Stimulated activated CD8-positive, alpha-beta memory T cell treated with anti-CD3 and anti-CD28 coated beads, Interleukin-12 subunit alpha, Interleukin-12 subunit beta, amount 100 ng/mL, for 4 hours (primary cell): ENCODE measurements around the gene CYP39A1.
"Not testable (repeated sequence)": the region's sequence is repeated elsewhere in the genome, so short reads cannot be mapped to it uniquely, and the experiment has no call there.

Experiments
- DNase-seq: peaks from one replicate; pipeline ENCODE4 v3.0.0-alpha.2; 2020; ENCODE audit warnings: low read depth

CYP39A1 gene

DNA sequence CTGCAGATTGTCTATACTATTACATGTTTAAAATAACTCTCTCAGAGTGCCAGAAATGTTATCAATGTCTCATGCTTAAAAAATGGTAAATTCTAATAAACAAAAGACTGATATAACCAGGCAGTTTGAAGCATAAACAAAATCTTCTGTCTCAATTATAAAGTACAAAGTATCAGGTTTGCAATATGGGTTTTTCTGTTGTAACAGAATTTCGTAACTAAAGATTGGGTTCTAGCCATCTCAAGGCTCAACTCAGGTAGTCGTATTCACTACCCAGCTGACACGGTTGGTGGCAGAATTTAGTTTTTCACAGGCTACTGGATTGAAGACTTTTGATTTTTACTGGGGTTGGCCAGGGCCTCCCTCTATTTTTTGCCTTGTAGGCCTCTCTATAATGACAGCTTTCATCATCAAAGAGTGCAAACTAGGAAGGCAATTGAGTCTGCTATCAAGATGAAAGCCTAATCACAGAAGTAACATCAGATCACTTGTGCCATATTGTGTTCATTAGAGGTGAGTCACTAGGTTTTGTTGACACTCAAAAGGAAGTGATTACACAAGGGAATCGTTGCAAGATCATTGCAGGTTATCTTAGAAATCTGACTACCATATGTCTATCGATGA, 3.6 kb downstream of the CYP39A1 start:
- no peak for DNase-seq

DNA sequence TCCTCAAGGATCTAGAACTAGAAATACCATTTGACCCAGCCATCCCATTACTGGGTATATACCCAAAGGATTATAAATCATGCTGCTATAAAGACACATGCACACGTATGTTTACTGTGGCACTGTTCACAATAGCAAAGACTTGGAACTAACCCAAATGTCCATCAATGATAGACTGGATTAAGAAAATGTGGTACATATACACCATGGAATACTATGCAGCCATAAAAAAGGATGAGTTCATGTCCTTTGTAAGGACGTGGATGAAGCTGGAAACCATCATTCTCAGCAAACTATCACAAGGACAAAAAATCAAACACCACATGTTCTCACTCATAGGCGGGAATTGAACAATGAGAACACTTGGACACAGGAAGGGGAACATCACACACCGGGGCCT, 4.5 kb downstream of the CYP39A1 start:
- DNase-seq, result not testable (repeated sequence)

DNA sequence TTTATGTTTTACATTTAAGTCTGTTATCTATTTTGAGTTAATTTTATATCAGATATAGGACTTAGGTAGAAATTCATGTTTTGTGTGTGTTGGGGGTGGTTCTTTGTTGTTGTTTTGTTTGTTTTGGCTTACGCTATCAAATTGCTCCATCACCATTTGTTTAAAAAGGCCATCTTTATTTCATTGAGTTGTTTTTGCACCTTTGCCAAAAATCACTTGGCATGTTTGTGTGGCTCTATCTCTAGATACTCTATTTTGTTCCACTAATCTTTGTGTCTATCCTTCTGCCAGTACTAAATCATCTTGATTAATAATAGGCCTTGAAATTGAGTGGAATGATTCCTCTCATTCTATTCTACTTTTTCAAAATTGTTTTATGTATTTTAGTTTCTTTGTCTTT, 7.4 kb downstream of the CYP39A1 start:
- DNase-seq, result no peak

DNA sequence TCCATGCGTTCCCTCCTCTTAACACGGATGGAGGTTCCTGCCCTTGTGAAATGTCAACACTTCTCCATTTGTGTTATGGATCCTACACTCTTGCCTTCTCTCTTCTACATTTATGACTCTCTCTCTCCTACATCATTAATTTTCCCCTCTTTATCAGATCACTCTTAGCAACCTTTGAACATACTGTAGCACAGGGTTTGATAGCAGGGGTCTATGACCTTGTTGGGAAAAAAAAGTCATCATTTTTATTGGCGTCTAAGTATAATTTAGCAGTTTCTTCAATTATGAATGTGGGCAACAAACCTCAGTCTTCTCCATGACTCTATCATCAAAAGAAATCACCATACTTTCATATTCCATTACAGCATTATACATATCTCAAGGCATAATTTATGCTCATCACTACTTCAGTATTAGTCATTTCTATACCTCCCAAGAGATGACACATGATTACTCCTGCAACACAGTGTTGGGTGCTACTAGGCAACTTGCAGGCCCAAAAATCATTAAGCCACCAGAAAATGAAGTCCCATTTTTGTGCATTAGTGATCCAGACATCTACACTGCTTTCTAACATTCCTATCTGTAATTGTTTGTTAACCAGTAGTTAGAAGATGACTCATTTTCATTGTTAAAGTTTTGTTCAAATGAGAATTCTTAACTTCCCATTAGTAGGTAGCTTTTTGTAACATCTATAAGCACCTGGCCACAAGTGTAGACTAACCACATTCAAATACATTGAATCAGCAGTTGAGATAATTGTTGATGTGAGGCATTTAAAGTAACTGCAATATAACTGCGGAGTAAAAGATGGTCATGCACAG, 9.5 kb downstream of the CYP39A1 start:
- no peak for DNase-seq

DNA sequence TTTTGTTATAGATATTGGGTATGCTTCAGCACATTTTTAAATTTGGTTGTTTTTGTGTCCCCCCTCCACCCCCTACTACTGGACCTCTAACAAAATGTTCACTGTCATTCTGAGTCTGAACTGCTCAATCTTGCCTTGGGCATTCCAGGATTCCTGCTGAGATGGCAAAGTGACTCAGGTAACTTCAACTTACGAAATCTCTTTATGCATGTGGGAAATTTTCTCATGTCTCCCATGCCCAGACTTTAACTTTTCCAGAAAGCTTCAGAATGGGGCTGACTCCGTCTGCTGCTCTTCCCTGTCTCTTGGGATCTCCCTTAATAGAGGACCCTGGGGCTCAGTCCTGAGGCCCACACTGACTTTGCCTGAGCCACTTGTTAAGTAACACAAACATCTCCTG, 14.0 kb downstream of the CYP39A1 start:
- DNase-seq, result no peak

DNA sequence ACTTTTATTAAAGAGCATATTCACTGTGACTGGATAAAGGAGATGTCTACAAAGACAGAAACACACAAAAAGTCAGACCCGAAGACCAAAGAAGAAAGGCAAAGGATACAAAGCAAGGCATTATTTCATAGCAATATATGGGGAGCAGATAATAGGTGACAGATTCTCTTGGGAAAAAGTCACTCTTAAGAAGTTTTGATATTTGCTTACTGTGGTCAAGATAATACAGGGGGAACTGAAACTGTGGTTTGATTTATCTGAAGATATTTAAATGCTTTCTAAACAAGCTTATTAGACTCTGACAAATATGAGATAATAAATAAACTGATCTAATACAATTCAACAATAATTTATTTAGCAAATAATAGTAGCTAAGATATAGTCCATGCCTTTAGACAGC, 14.7 kb downstream of the CYP39A1 start:
- no peak for DNase-seq

DNA sequence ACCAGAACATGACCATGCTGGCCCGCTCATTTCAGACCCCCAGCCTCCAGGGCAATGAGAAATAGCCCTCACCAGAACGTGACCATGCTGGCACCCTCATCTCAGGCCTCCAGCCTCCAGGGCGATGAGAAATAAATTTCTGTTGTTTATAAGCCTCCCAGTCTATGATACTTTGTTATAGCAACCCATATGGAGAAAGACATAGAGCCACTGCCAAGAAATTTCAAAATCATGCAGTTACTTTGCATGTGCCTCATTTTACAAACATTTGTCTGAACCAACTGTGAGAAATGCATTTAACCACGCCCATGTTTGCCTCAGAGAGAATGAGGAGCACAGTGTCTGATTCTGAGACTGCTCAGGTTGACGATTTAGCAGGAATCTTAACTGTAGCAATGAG, 15.5 kb downstream of the CYP39A1 start:
- DNase-seq, result no peak

DNA sequence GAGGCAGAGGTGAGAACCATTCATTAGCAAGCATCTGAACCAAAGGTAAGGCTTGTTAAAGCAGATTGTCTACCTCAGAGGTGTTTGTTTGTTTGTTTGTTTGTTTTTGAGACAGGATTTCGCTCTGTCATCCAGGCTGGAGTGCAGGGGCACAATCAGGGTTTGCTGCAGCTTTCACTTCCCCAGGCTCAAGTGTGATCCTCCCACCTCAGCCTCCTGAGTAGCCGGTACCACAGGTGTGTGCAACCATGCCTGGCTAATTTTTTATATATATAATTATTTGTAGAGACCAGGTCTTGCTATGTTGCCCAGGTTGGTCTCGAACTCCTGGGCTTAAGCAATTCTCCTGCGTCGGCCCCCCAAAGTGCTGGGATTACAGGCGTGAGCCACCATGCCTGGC, 17.2 kb downstream of the CYP39A1 start:
- no peak for DNase-seq

DNA sequence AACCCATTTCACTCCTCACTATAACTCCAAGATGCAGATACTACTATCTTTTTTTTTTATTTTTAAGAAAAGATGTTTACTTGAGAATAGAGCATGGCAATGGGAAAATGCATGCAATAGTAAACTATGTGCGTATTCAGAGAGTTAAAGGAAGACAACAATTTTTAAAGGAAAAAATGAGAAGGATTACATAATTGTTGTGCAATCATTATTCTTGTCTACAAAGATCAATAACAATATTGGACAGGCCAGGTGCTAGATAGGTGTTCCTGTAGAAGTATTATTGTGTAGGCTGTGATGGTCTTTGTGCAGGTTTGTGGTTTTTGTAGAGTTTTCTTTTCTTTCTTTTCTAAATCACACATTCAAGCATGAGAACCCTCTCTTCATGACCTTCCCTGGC, 20.6 kb downstream of the CYP39A1 start:
- no peak for DNase-seq

DNA sequence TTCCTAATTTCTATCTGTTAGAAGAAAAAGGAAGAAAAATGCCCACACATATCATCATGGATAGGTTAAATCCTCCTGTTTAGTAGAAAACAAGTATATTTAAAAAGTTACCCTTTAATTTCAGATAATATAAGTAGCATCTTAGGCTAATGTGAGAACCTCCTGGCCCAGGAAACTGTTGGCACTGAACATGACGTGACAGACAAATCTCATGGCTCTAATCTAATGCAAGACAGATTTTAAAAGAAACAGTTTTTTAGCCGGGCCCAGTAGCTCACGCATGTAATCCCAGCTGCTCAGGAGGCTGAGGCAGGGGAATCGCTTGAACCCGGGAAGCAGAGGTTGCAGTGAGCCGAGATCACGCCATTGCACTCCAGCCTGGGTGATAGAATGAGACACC, 22.9 kb downstream of the CYP39A1 start:
- no peak for DNase-seq

DNA sequence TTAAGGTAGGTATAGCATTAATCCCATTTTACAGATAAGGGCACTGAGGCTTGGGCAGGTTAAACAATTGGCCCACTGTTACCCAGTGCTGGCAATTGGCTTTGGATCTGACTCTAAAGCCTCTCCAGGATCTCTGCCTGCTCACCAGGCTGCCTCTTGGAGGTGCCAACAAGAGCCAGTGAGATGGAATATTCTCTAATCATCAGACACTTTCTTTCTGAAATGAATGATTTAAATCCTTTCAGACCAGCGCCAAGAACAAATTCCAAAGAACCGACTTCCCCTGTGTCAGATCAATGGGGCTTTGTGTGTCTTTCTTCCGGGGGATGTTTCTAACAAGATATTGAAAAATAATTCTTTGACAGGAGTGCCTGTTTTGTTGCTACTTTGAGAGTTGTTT, 23.6 kb downstream of the CYP39A1 start:
- DNase-seq, result no peak

DNA sequence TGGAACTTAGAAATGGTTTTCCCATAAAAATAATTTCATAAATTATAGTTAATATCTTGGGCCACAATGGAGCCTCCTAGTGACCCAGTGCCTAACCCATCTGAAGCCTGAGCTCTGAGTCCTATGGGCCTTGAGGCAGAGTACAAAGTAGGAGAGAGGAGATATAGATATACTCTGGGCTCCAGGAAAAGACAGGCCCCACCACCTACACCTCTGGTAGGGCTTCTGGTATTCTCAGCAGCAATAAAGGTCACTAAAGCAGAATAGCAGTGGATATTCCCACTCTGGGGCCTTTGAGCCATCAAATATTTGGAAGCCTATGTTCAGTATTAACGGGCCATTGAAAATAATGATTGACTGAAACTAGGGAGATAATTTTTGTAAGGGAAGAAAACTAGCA, 24.1 kb downstream of the CYP39A1 start:
- no peak for DNase-seq

DNA sequence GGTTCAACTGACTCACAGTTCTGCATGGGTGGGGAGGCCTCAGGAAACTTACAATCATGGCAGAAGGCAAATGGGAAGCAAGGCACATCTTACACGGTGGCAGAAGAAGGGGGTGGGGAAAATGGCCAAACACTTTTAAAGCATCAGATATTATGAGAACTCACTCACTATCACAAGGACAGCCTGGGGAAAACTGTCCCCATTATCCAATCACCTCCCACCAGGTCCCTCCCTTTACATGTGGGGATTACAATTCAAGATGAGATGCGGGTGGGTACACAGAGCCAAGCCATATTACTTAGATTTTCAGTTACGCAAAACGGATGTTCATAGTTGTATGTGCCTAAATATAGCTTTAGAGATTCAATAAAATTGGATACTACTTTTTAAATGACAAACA, 25.6 kb downstream of the CYP39A1 start:
- no peak for DNase-seq

DNA sequence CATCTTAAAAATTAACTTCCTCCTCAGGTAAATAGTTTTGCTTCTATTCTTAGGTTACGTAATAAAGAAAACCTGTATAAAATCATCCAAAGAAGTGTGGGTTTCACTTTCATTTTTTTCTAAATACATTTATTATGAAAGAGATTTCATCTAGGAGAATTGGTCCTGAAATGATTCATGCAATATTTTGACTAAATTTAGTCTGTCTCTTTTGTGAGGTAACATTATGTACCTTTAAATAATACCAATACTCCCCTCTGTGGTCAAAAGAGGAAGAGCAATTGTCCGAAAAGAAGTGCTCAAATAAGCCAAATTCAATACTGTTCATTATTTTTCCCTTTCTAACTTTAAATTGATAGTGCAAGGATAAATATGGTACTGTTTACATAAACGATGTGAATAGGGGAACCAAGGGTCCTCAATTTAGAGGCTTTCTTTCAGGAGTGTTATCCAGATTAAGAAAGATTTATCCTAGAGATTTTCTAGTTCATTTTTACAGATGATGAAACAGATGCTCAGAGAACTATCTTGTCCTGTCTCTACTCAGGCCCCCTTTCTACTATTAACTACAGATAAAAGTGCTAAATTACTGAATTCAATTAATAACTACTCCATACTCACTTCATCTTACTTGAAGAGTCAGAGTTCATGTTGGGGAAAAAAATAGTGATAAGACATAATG, 26.2 kb downstream of the CYP39A1 start:
- no peak for DNase-seq

DNA sequence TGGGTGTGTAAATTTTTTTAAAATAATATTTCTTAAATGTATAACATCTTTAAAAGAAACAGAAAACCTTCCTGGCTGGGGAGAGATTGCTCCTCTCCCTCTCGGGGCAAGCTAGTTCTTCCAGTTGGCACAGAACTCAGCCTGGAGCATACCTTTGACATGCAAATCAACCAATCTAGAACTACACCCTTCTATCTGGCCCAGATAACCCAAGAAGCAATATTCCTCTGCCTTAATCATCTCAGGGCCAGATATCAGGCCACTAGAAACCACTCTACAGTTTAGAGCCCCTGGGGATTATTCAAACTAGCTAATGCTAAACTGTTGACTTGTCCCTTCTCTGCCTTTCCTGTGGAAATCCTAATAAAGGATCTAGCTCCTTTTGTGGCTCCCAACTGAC, 33.9 kb downstream of the CYP39A1 start:
- no peak for DNase-seq

DNA sequence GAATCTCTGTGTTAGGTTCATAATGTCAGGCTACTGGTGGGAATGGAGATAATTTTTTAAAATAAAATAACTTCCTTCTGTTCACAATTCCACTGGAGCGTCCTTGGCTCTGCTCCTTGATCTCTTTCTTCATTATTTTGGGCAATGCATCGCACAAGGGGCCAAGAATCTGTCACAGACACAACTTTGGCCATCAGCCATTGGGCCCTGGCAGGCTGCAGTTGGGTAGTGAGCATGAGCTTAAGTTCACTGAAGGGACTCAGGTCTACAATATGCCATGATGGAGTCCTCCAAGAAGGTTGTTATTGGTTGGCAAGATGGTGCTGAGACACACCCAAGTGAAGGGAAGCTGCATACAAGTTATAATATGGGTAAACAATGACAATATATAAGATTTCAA, 40.0 kb downstream of the CYP39A1 start:
- DNase-seq, result no peak

DNA sequence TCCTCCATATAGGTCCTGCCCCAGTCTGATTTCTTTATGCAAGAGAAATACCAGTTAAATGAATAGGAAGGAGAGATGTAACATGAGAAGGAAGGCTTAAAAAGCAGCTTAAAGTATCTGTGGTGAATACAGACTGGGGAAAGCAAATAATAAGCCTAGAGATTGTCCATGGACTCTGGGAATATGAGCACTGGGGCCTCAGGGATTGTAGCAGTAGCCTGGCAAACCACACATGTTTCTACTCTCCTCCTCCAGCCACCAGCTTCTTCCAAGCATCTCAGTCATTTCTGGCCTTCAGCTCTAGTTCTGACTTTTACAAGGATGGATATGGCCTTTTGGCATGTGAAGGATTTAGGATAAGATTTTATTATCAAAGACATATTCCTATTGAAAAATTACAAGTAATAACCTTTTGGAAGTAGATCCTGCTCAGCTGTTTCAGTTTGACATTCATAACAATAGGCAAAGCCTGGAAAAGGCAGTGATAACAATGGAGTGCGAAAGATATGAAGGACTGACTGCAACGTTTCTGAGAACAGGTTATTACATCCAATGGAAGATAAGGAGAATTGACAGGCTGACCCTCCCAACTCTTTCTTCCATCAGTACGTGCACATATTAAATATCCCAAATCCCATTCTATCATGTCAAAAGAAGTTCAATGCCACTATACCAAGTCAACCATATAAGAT, 41.6 kb downstream of the CYP39A1 start:
- DNase-seq, result no peak

DNA sequence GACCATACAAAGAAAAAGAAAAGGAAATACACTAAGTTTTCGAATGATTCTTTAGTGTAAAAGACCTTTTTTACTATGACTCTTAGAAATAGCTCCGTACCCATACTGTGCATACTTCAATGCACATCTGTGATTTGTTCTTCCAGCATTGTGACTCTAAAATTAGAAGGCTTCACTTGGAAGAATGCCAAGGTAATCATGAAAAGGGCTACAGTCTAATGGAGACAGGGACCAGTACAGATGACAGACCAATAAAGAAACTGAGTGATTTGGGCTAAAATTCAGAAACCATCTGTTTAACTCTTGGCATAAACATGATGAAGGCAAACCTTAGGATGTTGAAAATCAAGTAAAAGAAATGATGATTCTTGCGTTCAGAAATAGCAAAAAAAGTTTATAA, 46.3 kb downstream of the CYP39A1 start:
- no peak for DNase-seq

DNA sequence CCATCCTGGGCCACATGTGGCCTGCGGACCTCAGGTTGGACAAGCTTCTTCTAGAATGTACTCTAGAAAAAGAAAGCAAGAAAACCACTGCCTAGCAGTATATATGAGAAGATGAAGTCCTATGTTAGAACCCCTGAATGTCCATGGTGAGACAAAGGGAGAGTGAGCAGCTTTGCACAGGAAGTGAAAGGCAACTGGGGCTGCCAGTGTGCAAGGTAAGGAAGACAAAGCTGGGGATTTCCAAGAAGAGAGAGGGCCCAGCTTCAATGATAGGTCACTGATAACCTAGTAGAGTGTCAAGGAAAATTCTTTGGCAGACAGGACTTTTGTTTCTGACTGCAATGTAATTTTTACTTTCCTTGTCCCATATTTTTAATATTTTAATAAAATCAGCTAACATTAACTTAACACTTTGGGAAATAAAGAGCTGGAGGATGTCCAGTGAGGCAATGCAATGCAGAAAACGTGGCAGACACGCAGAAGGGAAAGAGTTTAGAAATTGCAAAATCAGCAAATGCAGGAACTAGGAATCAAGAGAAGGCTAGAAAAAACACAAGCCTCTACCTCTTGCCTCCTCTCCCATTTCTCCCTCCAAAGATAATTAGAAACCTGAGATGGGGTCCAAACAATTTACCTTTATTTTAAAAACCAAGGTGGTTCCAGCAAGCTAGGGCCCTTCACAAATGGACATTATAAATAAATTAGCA, 47.4 kb downstream of the CYP39A1 start:
- no peak for DNase-seq

DNA sequence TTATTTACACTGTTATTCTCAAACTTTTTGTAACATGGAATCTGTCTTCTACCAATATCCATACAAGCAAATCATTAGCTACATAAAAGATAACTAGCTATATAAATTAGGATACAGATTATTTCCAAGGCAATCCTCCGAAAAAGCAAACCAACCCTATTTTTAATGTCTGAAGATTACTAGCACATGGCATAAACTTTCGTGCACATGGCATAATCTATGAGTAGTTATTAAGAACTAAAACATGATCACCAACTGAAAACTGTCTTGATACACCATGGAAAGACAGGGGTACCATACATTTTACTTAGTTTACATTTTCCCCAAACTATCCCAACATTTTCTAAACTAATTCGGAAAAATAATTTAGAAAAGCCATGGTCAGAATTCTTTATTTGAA, 54.4 kb downstream of the CYP39A1 start:
- no peak for DNase-seq

DNA sequence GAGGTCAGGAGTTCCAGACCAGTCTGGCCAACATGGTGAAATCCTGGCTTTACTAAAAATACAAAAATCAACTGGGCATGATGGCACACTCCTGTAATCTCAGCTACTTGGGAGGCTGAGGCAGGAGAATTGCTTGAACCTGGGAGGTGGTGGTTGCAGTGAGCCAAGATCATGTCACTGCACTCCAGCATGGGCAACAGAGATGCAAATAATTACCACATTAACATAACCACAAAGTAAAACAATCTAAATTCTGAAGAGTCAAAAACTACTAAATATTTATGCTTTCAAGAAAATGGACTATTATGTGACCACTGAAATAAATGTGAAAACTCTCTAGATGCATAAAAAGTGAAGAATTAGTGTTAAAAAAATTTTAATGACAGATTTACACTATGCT, 59.9 kb downstream of the CYP39A1 start:
- no peak for DNase-seq

DNA sequence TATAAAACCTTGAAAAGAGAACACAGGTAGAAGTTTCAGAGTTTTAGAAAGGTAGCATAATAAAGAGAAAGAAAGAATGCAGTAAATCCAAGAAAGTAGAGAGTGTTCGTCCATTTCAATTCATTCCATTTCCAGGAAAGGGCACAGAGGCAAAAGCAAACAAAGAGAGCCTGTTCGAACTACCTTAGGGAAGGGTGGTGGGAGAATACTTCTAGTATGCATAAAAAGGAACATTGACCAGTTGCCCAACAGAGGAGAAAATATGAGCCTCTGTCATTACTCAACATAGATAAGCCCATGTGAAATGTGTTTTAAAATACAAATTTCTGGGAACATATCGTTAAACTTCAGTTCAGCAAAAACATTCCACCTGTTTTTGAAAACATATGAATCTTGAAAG, 60.6 kb downstream of the CYP39A1 start:
- no peak for DNase-seq
